Activated CD4-positive, alpha-beta T cell treated with anti-CD3 and anti-CD28 coated beads, Interleukin-2, amount 10 ng/mL, durations not matched to agents 24 days and 14 days (primary cell): ENCODE results near the gene LTBP1. TPM values are rescaled to one million over a fixed set of nuclear protein-coding genes. Genes with fewer than 3 reads are reported as not detected.
"Not testable (repeated sequence)": the region's sequence is repeated elsewhere in the genome, so short reads cannot be mapped to it uniquely, and the experiment has no call there.

Experiments
- DNase-seq: peaks from one replicate; pipeline ENCODE4 v3.0.0; 2022
- H3K27ac Mint-ChIP-seq: one replicate; pipeline ENCODE4 v1.8.0; 2022; ENCODE audit warnings: mild to moderate bottlenecking, mixed read lengths
- H3K27me3 Mint-ChIP-seq: one replicate; pipeline ENCODE4 v1.8.0; 2022; ENCODE audit warnings: mixed read lengths
- H3K36me3 Mint-ChIP-seq: one replicate; pipeline ENCODE4 v1.8.0; 2022; ENCODE audit warnings: low read depth, mild to moderate bottlenecking, mixed read lengths
- H3K4me1 Mint-ChIP-seq: one replicate; pipeline ENCODE4 v1.8.0; 2021; ENCODE audit warnings: mixed read lengths
- H3K4me3 Mint-ChIP-seq: one replicate; pipeline ENCODE4 v1.8.0; 2022; ENCODE audit warnings: mild to moderate bottlenecking, moderate library complexity, mixed read lengths
- H3K9me3 Mint-ChIP-seq: one replicate; pipeline ENCODE4 v1.8.0; 2021; ENCODE audit warnings: mixed read lengths
- intact Hi-C: fragments of 100-400 bp; cut with micrococcal nuclease; formaldehyde crosslinking; loops from one replicate; pipeline ENCODE4 v1.15.1; 2023
- total RNA-seq: library from RNA; stranded (reverse); gene quantifications from 2 replicates; pipeline ENCODE4 v1.2.3, GENCODE V29; 2022

The LTBP1 gene
- total RNA-seq, 1 donor from 2014 or later = 0.21 TPM

DNA sequence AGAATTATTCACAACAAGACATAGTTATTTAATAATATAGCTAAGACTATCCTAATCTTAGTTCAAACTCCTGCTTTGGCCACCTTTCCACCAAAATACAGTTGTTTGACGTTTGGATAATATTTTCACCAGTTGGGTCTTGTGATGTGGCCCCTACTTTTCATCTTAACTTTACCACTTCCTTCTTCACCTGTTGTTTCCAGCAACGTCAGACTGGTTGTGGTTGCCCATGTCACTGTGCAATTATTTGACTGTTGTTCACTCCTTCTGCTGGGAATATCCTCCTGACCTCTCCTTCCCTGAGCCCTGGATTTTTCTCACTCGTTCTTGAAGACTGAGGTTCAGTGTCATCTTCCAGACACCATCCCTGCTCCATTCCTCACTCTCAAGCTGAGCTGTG lies 397.5 kb downstream of the LTBP1 start:
- Mint-ChIP-seq H3K36me3 (no peaks in the 10 kb centered on the region), H3K4me3 (no peak overlapping the region), H3K9me3 (no peaks in the 10 kb centered on the region), H3K27ac (peak overlapping the region; percentile 64), H3K4me1 (peaks cover 12% of the 10 kb centered on the region), H3K27me3 (peaks cover 7% of the 10 kb centered on the region)
- peak; percentile 62 for DNase-seq
- intact Hi-C loops = no loop called here

DNA sequence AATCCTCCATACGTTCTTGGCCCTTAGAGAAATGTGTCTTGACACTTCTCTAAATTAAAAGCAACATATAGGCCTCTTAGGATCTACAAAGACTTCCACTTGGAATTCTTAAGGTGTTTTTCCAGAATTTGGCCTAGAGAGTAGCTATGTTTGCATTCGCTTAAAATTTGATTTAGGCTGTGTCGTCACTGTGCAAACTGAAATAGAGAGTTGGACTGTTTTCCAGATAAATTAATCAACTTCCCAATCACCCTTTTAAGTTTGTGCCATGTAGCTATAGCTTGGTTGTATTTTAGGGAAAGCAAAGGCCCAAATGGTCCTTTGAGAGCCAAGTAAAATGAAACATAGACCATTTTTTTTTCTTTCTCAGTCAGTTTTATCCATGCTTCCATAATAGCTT lies 401.1 kb downstream of the LTBP1 start:
- no peak overlapping the region for H3K27ac Mint-ChIP-seq
- H3K36me3 Mint-ChIP-seq = no peaks in the 10 kb centered on the region
- H3K27me3 Mint-ChIP-seq = no peaks in the 10 kb centered on the region
- peaks cover 12% of the 10 kb centered on the region for H3K4me1 Mint-ChIP-seq
- no peaks in the 10 kb centered on the region for H3K9me3 Mint-ChIP-seq
- intact Hi-C loops = no loop called here
- no peak overlapping the region for H3K4me3 Mint-ChIP-seq
- no peak for DNase-seq

DNA sequence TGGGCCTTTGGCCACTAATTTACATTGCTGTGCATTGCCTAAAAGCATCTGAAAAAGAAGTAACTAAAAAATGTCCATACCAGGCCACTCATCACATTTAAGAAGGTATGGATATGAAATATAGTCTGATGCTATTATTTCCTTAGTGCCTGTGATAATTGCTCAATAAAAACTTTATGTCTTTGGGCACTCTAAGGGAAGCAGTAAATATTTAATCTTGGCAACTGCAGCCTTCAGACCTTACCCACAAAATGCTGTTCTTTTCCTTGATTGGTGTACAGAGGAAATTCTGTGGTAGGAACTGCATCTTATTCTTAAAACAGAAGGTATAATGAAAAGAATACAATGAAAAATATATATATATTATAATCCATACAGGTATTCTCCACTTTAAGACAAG lies 403.9 kb downstream of the LTBP1 start:
- H3K9me3 Mint-ChIP-seq = peaks cover 7% of the 10 kb centered on the region

DNA sequence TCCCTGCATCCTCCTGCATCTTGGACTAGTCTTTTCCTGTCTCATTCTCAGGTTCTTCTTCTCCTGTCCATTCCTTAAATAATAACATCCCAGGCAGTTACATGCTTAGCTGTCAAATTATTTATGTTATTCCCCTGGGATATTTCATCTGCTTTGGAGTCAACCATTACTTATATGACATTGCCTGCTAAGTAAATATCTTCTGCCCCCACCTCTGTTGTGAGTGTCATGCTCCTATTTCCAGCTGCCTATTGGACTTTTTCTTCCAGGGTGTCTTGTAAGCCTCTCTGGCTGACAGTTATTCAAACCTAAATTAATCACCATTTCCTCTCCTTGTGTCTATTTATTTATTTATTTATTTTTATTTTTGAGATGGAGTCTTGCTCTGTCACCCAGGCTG lies 405.0 kb downstream of the LTBP1 start:
- intact Hi-C loops = no loop called here
- no peaks in the 10 kb centered on the region for H3K36me3 Mint-ChIP-seq
- H3K9me3 Mint-ChIP-seq = peaks cover 12% of the 10 kb centered on the region
- H3K27ac Mint-ChIP-seq = no peak overlapping the region
- no peaks in the 10 kb centered on the region for H3K4me1 Mint-ChIP-seq
- H3K27me3 Mint-ChIP-seq = no peaks in the 10 kb centered on the region
- no peak overlapping the region for H3K4me3 Mint-ChIP-seq
- no peak for DNase-seq

More for the DNA sequence above, 403.9 kb downstream of the LTBP1 start:
- DNase-seq = no peak
- H3K4me1 Mint-ChIP-seq = no peaks in the 10 kb centered on the region
- H3K4me3 Mint-ChIP-seq = no peak overlapping the region
- no peaks in the 10 kb centered on the region for H3K36me3 Mint-ChIP-seq
- H3K27ac Mint-ChIP-seq = no peak overlapping the region
- intact Hi-C loops = no loop called here
- H3K27me3 Mint-ChIP-seq = no peaks in the 10 kb centered on the region

DNA sequence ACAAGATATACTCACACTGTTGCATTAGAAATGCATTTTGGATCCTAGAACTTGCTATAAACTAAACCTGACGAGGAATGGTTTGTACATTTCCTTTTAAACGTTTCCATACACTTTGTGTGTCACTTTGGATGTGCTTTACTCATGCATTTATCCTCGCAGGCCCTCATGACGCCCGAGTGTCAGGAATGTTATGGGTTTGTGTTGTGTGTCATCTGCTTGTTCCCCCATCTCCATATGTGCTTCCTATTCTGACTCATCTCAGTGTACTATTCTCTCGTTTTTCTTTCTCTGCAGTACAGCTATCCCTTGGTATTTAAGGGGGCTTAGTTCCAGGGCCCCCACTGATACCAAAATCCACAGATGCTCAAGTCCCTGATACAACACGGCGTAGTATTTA lies 408.2 kb downstream of the LTBP1 start:
- H3K9me3 Mint-ChIP-seq = peaks cover 12% of the 10 kb centered on the region
- no peaks in the 10 kb centered on the region for H3K4me1 Mint-ChIP-seq
- no peak overlapping the region for H3K4me3 Mint-ChIP-seq
- no peaks in the 10 kb centered on the region for H3K27me3 Mint-ChIP-seq
- intact Hi-C loops = no loop called here
- no peak overlapping the region for H3K27ac Mint-ChIP-seq
- DNase-seq = no peak
- H3K36me3 Mint-ChIP-seq = no peaks in the 10 kb centered on the region

DNA sequence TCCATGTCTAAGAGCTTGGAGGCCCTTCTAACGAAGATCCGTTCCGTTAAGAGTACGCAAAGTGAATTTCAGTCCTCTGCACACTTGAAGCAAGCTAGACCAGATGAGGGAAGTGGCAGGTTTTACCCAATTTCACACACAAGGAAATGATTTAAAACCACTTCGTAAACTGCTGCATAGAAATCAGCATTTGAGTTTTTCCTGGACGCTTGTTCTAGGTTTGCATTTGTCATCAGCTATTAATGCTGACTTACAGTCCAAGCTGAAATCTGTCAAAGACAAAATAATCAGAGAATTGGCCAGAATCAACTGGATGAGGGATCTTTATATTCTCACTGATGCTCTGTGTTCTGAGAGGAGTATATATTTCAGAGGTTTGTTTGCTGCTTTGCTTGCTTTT lies 412.1 kb downstream of the LTBP1 start:
- intact Hi-C loops = no loop called here
- H3K4me1 Mint-ChIP-seq = no peaks in the 10 kb centered on the region
- H3K4me3 Mint-ChIP-seq = no peak overlapping the region
- peaks cover 12% of the 10 kb centered on the region for H3K9me3 Mint-ChIP-seq
- H3K27ac Mint-ChIP-seq = no peak overlapping the region
- H3K27me3 Mint-ChIP-seq = no peaks in the 10 kb centered on the region
- no peak for DNase-seq
- no peaks in the 10 kb centered on the region for H3K36me3 Mint-ChIP-seq

DNA sequence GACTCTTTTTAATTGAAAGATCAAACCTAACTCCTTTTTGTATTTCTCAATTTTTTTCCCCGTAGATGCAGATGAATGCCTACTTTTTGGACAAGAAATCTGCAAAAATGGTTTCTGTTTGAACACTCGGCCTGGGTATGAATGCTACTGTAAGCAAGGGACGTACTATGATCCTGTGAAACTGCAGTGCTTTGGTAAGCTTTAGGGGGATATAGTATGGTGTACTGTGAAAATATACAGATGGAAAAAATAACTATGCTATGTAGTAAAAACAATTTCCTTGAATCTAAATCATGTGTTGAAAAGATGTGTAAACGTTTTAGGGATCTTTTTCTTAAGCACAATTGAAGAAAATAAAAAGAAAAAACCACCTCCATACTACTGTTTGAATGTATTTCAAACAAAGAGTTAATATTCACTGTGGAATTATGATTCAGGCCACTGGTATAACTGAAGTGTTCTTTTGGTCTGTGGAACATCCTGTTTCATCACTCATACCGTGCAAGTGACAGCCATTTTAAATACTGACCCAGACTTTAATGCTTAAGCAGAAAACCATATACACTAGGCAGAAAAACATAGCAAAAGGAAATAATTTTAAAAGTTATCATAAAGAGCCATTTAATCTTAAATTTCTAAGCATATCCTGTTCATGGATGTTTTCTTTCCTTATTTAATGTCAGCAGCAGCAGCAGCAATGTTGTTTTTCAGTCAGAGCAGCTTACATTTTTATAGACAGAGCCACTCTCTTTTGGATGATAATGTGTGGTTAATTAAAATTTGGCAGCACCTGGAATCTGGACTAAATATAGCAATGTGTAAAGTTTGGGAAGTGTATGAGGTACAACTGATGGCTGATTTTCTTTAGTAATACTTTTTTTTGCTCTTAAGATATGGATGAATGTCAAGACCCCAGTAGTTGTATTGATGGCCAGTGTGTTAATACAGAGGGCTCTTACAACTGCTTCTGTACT lies 416.9 kb downstream of the LTBP1 start:
- Mint-ChIP-seq H3K36me3 (no peaks in the 10 kb centered on the region), H3K27ac (no peak overlapping the region), H3K9me3 (no peaks in the 10 kb centered on the region), H3K4me1 (no peaks in the 10 kb centered on the region), H3K4me3 (no peak overlapping the region), H3K27me3 (peaks cover 4% of the 10 kb centered on the region)
- intact Hi-C loops = no loop called here
- DNase-seq = no peak

- H3K4me3 Mint-ChIP-seq = no peak overlapping the region
- no peaks in the 10 kb centered on the region for H3K4me1 Mint-ChIP-seq
- H3K9me3 Mint-ChIP-seq = no peaks in the 10 kb centered on the region
- no peak overlapping the region for H3K27ac Mint-ChIP-seq
- intact Hi-C loops = no loop called here
- peaks cover 4% of the 10 kb centered on the region for H3K27me3 Mint-ChIP-seq
- H3K36me3 Mint-ChIP-seq = no peaks in the 10 kb centered on the region
- DNase-seq = no peak
Observed at GRCh38 chr2:33365264-33365970, 418.7 kb downstream of the LTBP1 start.

- H3K4me1 Mint-ChIP-seq = no peaks in the 10 kb centered on the region
- intact Hi-C loops = no loop called here
- H3K27ac Mint-ChIP-seq = no peak overlapping the region
- H3K36me3 Mint-ChIP-seq = no peaks in the 10 kb centered on the region
- DNase-seq = no peak
- peaks cover 4% of the 10 kb centered on the region for H3K27me3 Mint-ChIP-seq
- no peaks in the 10 kb centered on the region for H3K9me3 Mint-ChIP-seq
- no peak overlapping the region for H3K4me3 Mint-ChIP-seq
Observed at GRCh38 chr2:33366473-33366872, 419.7 kb downstream of the LTBP1 start.

GRCh38 chr2:33368524-33368923 lies 421.8 kb downstream of the LTBP1 start:
- H3K36me3 Mint-ChIP-seq, H3K27ac Mint-ChIP-seq, H3K4me3 Mint-ChIP-seq, H3K9me3 Mint-ChIP-seq, H3K4me1 Mint-ChIP-seq, DNase-seq, H3K27me3 Mint-ChIP-seq, intact Hi-C loops: not testable (repeated sequence)

DNA sequence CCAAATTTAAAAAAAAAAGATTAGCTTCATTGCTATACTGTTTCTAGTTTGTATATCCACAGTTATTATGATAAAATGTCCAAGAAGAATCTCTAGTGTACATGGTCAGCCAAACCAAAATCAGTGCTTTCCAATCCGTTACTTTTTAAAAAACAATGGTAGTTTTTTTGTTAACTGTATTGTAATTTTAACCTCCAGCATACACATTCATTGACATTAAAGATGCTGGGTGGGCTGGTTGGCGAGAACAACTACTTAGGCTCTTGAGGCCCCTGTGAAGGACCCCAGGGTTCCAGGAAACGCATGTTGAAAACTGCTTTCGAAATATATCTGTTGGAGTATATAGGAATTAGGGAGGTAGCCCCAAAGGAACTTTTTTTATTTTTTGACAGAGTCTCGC lies 422.4 kb downstream of the LTBP1 start:
- Mint-ChIP-seq H3K27ac (no peak overlapping the region), H3K4me1 (no peaks in the 10 kb centered on the region), H3K4me3 (no peak overlapping the region), H3K9me3 (no peaks in the 10 kb centered on the region), H3K27me3 (peaks cover 4% of the 10 kb centered on the region), H3K36me3 (no peaks in the 10 kb centered on the region)
- no peak for DNase-seq
- intact Hi-C loops = no loop called here

- Mint-ChIP-seq H3K36me3 (no peaks in the 10 kb centered on the region), H3K27ac (no peak overlapping the region), H3K9me3 (no peaks in the 10 kb centered on the region), H3K4me1 (no peaks in the 10 kb centered on the region), H3K27me3 (peaks cover 2% of the 10 kb centered on the region), H3K4me3 (no peak overlapping the region)
- intact Hi-C loops = loop anchor here (5.0 to 10.0 kb wide), 3 partner anchors 212 to 816 kb away; no protein-coding TSS in a partner anchor
- no peak for DNase-seq
Observed at GRCh38 chr2:33370636-33371265, 424.0 kb downstream of the LTBP1 start.

DNA sequence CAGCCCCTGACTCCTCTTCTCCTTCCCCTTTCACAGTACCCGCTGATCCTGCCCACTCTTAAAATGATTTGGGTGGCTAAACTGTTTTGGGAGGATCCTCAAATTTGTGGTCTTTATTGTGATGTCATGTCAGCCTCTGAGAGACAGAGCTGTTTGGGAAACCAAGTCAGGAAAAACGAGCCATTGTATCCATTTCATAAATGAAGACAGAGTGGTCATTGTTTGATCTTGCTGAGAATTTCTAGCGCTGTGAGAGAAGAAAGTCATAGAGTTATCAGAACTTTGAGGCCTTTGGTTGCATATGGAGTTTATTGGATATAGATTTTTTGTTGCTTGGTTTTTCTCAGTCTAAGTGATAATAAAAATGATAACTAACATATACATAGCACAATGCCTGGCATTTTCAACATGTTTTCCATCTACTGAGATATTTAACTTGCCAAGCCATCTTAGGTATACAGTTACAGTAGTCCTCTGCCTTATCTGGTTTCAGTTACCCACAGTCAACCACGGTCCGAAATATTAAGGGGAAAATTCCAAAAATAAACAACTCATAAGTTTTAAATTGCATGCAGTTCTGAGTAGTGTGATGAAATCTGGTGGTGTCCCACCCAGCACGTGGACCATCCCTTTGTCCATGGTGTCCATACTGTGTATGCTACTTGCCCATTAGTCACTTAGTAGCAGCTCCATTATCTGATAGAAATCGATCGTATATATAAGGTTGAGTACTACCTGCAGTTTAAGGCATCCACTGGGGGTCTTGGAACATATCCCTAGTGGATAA lies 424.7 kb downstream of the LTBP1 start:
- H3K27me3 Mint-ChIP-seq = no peaks in the 10 kb centered on the region
- H3K4me1 Mint-ChIP-seq = no peaks in the 10 kb centered on the region
- DNase-seq = no peak
- no peaks in the 10 kb centered on the region for H3K9me3 Mint-ChIP-seq
- H3K4me3 Mint-ChIP-seq = no peak overlapping the region
- no peaks in the 10 kb centered on the region for H3K36me3 Mint-ChIP-seq
- intact Hi-C loops = loop anchor here (2.0 to 10.0 kb wide), 4 partner anchors 211 to 817 kb away; no protein-coding TSS in a partner anchor
- no peak overlapping the region for H3K27ac Mint-ChIP-seq
